Stimulated activated CD4-positive, alpha-beta T cell treated with anti-CD3 and anti-CD28 coated beads, Interleukin-2, amount 100 ng/mL, for 24 hours (primary cell): ENCODE data around the gene CCND3.
"Not testable (repeated sequence)": the region's sequence is repeated elsewhere in the genome, so short reads cannot be mapped to it uniquely, and the experiment has no call there.

Experiments used
- DNase-seq, 2 donors: peaks; one replicate each; pipeline ENCODE4 v3.0.0-alpha.2; 2020

Gene CCND3

DNA sequence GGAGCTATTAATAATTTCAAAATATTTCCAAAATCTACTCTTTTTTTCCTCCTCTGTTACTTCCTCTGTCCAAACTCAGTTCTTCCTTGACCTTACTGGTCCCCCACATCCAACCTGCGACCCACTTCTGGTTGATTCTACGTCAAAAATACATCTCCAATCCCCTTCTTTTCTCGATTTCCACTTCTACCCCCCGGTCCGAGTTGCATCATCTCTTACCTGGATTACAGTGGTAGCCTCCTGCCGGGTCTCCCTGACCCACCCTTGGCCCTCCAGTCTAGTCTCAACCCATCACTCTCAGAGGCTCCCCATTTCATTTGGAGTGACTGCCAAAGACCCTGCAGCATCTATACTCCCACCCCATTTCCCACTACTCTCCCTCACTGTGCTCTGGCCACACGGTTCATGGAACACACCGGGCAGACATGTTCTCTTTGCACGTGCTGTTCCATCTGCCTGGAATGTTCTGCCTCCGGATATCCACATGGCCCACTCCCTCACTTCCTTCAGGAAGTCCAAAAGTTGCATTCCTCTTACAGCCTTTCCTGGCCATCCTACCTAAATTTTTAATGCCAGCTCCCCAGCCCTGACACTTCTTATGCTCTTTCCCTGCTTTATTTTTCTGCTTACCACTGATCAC is 6.1 kb upstream of the CCND3 start:
- DNase-seq: no peak

DNA sequence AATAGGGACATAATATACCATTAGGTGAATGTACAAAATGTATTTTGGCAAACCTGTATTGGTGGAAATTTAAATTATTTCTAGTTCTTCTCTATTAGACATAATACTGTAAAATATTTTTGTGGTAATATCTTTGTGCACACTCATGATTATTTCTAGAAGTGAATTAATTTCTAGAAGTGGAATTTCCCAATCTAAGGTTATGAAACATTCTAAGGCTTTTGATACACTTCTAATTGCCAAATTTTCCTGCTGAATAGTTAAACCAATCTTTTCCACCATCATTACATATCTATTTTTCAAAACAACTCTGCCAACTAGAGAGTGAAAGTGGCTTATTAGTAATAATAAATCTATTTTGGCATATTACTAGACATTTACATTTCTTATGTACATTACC is 1.8 kb upstream of the CCND3 start:
- DNase-seq: no peak

DNA sequence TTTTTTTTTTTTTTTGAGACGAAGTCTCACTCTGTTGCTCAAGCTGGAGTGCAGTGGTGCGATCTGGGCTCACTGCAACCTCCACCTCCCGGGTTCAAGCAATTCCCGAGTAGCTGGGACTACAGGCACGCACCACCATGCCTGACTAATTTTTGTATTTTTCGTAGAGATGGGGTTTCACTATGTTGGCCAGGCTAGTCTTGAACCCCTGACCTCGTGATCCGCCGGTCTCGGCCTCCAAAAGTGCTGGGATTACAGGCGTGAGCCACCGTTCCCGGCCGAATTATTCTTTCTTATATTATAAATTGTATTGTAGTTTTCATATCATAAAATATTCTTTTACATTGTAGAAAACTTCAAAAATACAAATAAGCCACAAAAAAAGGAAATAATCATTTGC is 1.3 kb upstream of the CCND3 start:
- DNase-seq: not testable (repeated sequence)

DNA sequence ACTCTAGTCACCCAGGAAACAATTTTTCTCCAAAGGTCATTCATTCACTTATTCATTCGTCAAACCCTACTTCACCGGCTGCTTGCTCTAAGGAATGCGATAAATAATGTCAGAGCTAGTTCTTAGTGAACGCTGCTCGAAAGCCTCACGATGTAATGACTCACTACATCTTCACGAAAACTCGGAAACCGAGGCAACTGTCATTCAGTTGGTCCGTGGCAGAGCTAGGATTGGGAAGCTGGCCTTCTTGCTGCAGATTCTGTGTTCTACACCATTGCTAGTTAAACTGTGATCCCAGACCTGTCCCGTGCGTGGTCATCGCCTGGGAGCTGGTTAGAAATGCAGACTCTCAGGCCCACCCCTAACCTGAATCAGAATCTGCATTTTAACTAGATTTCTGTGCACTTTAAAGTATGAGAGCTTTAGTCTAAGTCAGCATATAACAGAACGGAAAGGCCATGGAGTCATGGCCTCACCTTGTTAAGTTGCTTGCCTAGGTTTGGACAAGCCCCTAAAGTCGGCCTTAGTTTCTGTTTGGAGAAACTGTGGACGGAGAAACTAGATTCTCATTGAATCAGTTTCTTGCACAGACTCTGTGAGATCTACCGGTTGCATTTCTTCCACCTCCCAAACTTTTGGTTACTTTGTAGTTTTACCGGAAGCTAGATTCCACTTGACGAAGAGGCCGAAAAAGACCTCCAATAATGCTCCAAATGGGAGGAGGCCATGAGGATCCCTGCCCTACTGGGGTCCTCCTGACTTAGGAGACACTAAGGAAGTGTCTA is 651 bp upstream of the CCND3 start:
- peak in 1 of 2 donors; percentile 46 for DNase-seq

- peak; percentile 66 for DNase-seq
Observed at GRCh38 chr6:41940759-41941279, 789 bp downstream of the CCND3 start.

GRCh38 chr6:41939848-41940758 is 1.5 kb downstream of the CCND3 start:
- DNase-seq: peak; percentile 49 to 68

DNA sequence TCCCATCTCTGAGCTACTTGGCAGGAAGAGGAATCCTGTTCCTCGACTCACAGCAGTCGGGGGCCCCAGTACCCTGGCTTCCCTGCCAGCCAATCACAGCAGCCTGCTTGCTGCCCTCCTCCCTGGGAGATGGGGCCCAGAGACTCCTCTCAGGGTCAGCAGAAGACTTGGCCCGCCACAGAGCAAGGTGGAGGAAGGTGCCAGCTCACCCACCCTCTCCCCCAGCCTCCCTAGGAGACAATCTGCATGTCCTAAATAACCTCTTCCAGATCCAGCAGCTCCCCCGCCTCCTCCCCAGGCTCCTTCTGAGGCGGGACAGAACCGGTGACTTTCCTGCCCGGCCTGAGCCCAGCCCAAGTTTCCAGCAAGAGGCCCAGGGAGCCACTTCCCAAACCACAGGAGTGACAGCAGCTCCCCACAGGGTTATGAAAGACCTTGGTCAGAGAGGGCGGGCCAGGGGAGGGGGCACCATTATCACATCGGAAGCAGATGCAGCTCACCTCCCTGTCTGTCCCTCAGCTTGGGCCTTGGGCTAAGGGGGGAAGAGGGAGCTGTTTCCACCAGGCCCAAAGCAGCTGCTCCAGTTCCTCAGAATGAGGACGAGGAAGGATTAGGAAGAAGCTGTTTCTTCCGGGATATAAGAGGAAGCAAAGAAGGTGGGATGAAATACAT is 2.3 kb downstream of the CCND3 start:
- peak; percentile 33 to 65 for DNase-seq

GRCh38 chr6:41938590-41939175 is 2.9 kb downstream of the CCND3 start:
- DNase-seq: no peak

DNA sequence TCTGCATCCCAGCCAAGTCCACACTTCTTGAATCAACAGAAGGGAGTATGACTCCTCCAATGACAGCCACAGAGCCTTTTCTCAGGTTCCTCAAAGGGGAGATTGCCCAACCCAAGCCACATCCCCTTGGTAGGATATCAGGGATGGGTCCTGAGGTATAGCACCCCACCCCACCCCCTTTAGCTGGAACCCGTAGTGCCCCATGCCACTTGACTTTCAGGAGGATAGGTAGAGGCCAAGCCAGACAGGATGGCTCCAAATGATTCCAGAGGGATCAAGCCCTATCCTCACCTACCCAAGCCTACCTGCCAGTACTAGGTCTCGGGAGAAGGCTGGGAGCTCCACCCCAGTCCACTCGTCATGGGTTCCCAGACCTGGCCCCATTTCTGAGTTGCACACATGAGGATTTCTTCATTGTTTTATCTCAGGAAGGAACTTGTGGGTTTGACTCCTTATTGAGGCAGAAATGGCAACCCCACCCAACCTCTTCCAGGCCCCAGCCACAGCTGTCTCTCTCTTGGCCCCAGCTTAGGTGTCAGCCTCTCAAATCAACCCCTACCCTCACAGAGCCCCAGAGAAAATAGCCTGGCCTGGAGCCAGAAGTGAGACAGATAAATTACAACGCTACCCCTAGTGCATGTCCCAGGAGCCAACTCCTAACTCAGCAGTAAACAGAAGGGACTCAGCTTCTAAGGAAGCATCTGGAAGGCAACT is 3.6 kb downstream of the CCND3 start:
- peak in 1 of 2 donors; percentile 35 for DNase-seq

GRCh38 chr6:41937472-41937860 is 4.1 kb downstream of the CCND3 start:
- DNase-seq: no peak

GRCh38 chr6:41936073-41936837 is 5.4 kb downstream of the CCND3 start:
- peak; percentile 66 to 72 for DNase-seq

- peak in 1 of 2 donors; percentile 22 for DNase-seq
Observed at GRCh38 chr6:41935685-41936072, 5.9 kb downstream of the CCND3 start.

- no peak for DNase-seq
Observed at GRCh38 chr6:41935193-41935574, 6.4 kb downstream of the CCND3 start.

DNA sequence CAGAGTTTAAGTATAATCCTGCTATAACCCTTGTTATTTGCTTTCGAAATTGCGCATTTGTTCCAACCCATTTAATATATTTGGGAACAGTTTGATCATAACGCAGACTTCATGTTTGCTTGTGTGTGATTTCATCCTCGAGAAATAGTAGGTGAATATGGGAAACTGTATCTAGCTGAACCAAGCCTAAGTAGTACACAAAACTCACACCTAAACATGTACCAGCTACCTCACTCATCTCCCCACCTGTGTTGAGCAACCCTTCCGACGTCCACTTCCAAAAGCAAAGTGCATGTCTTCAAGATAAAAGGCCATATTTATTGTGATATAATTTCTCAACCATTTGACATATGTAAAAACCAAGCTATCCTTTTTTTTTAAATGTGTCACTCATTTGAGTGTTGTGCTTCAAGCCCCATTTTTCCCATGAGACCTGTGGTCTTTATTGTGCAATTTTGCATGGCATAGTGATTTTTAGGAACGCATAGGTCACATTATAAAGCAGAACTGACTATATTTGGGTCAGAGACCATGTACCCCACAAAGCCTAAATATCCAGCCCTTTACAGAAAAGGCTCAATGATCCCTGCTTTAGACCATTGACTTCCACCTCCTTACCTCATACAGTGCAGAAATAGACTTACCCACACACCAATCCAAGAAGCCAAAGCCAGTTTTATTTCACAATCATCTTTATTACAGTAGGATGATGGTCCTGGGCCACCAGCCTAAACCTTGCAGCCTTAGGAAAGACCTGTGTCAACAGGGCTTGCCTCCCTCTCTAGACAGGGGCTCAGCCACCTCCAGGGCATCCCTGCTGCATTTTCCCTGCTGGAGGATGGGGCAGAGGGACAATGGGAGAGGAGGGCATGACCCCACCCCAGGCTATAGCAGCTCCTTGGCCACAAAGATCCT is 7.1 kb downstream of the CCND3 start:
- DNase-seq: no peak

- no peak for DNase-seq
Observed at GRCh38 chr6:41932378-41932777, 9.2 kb downstream of the CCND3 start.

GRCh38 chr6:41931792-41932191 is 9.8 kb downstream of the CCND3 start:
- DNase-seq: no peak

DNA sequence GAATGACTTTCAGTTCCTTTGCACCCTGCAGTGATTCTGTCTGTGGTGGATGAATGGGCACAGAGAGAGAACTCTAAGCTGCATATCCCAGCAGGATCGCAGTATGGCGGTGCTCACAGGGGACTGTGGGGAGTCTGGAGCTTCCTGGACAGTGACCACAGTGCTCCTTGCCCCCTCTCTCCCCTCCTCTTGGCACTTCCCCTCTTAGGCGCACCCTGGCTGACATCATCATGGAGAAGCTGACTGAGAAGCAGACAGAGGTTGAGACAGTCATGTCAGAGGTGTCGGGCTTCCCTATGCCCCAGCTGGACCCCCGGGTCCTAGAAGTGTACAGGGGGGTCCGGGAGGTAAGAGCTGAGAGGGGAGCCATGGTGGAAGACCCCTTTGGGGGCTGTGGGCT is 11.7 kb downstream of the CCND3 start:
- DNase-seq: no peak

DNA sequence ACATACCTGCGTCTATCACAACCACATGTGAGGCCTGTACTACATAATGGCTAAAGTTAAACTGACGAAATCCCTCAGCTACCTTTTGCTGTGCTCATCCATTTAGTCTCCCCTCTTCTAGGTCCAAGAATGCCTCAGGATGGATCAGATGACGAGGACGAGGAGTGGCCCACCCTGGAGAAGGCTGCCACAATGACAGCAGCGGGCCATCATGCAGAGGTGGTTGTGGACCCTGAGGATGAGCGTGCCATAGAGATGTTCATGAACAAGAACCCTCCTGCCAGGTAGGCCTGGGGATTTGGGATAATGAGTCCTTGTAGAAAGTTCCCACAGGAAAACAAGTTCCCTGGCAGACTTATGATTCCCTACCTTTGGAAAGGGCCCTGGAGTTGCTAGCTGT is 14.4 kb downstream of the CCND3 start:
- no peak for DNase-seq

GRCh38 chr6:41922154-41922553 is 19.5 kb downstream of the CCND3 start:
- DNase-seq: no peak

GRCh38 chr6:41921712-41921998 is 20.0 kb downstream of the CCND3 start:
- DNase-seq: peak in 1 of 2 donors; percentile 10
